Activated naive CD4-positive, alpha-beta T cell treated with anti-CD3 and anti-CD28 coated beads, Interleukin-2, amount 50 U/mL, for 72 hours (primary cell): ENCODE measurements around the gene C9orf50. TPM values are rescaled to one million over a fixed set of nuclear protein-coding genes. Genes with fewer than 3 reads are reported as not detected.
A peak's percentile ranks its signal among the peaks of the same experiment; 100 is the strongest.

ENCODE experiments used
- ATAC-seq, 2 donors: fragments of 150-1000 bp; cut with Tn5 transposase; 2 replicates each; pipeline ENCODE4 v1.10.0; 2021; ENCODE audit warnings: mild to moderate bottlenecking in 2 of 2, moderate library complexity in 2 of 2
- DNase-seq, 2 donors: peaks; one replicate each; pipeline ENCODE4 v3.0.0; 2021 to 2022; ENCODE audit warnings: low spot score in 2 of 2
- H3K27ac Mint-ChIP-seq, 2 donors: one replicate each; pipeline ENCODE4 v1.8.0; 2022; ENCODE audit warnings: mild to moderate bottlenecking in 2 of 2, mixed read lengths in 2 of 2
- H3K36me3 Mint-ChIP-seq, 2 donors: one replicate each; pipeline ENCODE4 v1.8.0; 2022; ENCODE audit warnings: mixed read lengths in 2 of 2
- H3K9me3 Mint-ChIP-seq, 2 donors: one replicate each; pipeline ENCODE4 v1.8.0; 2022; ENCODE audit warnings: mixed read lengths in 2 of 2
- total RNA-seq, 2 donors: library from RNA; stranded (reverse); gene quantifications; one replicate each; pipeline ENCODE4 v1.2.3, GENCODE V29; 2022

Gene C9orf50
- total RNA-seq, 2 donors from 2014 or later = 0.41 TPM; not detected in 1

DNA sequence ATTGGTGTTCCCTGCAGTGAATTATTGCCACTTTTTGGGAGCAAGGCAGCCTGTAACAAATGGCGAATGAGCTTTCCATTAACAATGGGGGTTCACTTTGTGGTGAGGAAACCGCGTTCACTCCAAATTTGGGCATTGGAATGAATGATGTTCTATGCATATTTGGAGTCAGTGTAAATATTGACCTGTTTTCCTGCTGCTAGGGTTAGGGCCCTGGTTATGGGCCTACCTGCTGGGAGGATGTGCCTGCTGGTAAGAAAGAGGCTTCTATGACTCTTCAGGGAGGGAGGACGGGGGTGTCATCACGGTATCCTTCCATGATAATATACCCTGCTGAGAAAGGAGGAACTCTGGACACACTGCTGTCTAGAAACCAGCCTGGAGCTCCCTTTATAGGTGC, 29.0 kb downstream of the C9orf50 start:
- ATAC-seq (no peak), DNase-seq (no peak)
- H3K27ac Mint-ChIP-seq = no peak overlapping the region
- no peaks in the 10 kb centered on the region for H3K9me3 Mint-ChIP-seq
- H3K36me3 Mint-ChIP-seq = no peaks in the 10 kb centered on the region

DNA sequence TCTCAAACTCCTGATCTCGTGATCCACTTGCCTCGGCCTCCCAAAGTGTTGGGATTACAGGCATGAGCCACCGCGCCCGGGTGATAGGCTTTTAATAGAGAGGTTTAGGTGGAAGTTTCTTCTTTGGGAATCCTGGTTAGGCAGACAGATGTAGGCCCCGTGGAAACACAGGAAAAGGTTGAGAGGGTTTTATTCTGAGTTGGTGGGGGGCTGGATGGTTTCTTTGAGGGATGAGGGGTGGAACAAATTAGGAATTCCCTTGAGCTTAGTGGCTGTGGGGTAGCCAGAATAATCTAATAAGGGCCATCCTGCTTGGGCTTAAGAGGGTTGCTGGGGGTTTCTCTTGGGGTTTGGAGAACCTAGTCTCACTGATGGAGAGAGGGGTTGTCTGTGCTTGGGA, 30.4 kb downstream of the C9orf50 start:
- no peak for ATAC-seq
- no peaks in the 10 kb centered on the region for H3K36me3 Mint-ChIP-seq
- no peaks in the 10 kb centered on the region for H3K9me3 Mint-ChIP-seq
- no peak overlapping the region for H3K27ac Mint-ChIP-seq
- no peak for DNase-seq

DNA sequence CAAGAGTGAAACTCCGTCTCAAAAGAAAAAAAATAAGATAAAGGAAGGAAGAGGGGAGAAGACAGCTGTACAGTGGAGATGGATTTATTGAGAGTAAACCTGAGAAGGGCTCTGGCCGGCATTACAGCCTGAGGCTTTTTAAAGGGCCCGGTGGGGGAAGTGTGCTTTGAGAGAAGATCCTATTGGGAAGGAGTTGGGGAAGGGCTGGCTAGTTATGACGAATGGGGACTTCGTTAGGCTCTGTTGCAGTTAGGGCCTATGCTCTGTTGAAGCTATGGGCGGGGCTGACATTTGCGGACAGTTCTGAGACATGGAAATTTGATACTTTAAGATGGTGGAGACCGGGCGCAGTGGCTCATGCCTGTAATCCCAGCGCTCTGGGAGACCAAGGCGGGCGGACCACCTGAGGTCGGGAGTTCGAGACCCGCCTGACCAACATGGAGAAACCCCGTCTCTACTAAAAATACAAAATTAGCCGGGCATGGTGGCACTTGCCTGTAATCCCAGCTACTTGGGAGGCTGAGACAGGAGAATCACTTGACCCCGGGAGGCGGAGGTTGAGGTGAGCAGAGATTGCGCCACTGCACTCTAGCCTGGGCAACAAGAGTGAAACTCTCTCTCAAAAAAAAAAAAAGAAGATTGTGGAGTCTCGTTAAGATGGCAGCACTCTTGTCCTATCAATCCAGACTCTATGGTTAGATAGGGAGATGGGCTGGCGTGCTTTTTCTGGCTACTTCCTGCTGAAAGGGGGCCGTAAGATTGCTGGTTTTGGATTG, 33.2 kb downstream of the C9orf50 start:
- peak overlapping the region in 1 of 2 donors; percentile 74 for H3K27ac Mint-ChIP-seq

DNA sequence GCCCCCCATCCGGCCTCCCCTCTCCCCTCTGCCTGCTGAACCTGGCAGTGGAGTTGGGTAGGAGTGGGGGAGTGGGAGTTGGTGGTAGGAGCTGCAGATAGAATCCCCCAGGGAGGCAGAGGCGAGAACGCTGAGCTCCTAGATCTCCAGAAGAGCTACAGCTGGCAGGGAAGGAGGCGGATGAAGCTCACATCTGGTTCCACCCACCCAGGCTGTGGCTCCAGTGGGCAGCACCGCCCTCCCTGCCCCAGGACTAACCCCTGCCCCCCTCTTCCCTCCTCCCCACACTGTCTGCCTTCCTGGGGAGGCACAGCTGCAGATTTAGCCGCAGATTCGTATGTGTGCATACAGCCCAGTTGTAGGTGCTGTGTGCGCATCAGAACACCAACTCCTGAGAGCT, 34.2 kb downstream of the C9orf50 start:
- DNase-seq (no peak), ATAC-seq (no peak)
- H3K9me3 Mint-ChIP-seq = peaks cover 6% of the 10 kb centered on the region in 2 donors
- peaks cover 0 to 5% of the 10 kb centered on the region in 2 donors for H3K36me3 Mint-ChIP-seq
- peak overlapping the region; percentile 22 to 74 for H3K27ac Mint-ChIP-seq

More for the DNA sequence above, 33.2 kb downstream of the C9orf50 start:
- peaks cover 0 to 5% of the 10 kb centered on the region in 2 donors for H3K36me3 Mint-ChIP-seq
- no peak for DNase-seq
- ATAC-seq = no peak
- peaks cover 6% of the 10 kb centered on the region in 2 donors for H3K9me3 Mint-ChIP-seq

DNA sequence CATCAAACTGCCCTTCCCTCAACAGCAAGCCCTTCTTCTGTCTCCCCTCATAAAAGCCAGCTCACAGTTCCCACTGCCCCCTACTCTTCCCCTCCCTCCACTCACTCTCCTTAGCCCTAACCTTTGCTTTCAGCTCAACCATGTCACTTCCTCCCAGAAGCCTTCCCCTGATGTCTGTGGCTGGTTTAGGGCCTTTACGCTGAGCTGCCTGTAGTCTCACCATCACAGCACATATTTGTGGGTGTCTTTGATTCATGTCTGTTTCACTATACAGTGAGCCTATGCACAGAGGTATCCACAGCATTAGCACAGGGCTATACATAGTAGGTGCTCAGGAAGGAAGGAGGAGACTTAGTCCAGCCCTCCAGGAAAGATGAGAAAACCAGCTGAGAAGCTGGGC, 34.7 kb downstream of the C9orf50 start:
- Mint-ChIP-seq H3K36me3 (peaks cover 0 to 5% of the 10 kb centered on the region in 2 donors), H3K27ac (peak overlapping the region in 1 of 2 donors; percentile 74), H3K9me3 (peaks cover 6% of the 10 kb centered on the region in 2 donors)
- peak in 1 of 2 donors; percentile 60 for ATAC-seq
- no peak for DNase-seq

DNA sequence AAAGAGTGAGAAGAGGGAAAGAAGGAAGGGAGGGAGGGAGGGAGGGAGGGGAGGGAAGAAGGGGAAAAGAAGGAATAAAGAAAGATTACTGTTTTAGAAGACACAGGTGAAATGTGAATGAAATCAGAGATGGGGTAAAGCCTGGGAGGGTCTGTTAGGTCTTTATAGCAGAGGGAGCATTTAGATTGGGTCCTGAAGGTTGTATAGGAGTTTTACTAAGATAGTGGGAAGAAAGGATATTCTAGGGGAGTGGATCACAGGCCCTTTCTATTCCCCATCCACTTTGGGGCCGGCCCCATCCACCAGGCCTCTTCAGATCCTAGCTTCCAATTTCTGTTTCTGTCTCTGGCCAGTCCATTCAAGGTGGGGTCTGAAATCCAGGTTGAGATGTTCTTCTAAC, 35.5 kb downstream of the C9orf50 start:
- Mint-ChIP-seq H3K27ac (peak overlapping the region in 1 of 2 donors; percentile 83), H3K9me3 (peaks cover 6% of the 10 kb centered on the region in 2 donors), H3K36me3 (peaks cover 0 to 5% of the 10 kb centered on the region in 2 donors)
- no peak for DNase-seq
- ATAC-seq = no peak

DNA sequence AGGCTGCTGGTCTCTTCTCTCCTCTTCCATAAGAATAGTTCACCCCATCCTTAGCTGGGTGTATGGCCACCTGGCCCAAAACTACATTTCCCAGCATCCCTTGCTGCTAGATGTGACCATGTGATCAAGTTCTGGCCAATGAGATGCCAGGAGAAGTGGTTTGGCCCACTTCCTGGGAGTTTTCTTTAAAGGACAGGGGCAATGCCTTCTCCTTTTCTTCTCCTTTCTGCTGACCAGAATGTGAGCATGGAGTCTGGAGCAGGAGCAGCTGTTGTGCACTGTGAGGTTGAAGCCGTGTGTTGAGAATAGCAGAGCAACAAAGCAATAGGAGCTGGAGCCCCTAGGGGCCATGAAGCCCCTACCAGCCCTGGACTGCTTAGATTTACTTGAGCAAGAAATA, 36.8 kb downstream of the C9orf50 start:
- Mint-ChIP-seq H3K9me3 (peaks cover 6% of the 10 kb centered on the region in 2 donors), H3K27ac (peak overlapping the region in 1 of 2 donors; percentile 83), H3K36me3 (peaks cover 0 to 5% of the 10 kb centered on the region in 2 donors)
- DNase-seq (peak in 1 of 2 donors; percentile 63), ATAC-seq (peak; percentile 30 to 71)

DNA sequence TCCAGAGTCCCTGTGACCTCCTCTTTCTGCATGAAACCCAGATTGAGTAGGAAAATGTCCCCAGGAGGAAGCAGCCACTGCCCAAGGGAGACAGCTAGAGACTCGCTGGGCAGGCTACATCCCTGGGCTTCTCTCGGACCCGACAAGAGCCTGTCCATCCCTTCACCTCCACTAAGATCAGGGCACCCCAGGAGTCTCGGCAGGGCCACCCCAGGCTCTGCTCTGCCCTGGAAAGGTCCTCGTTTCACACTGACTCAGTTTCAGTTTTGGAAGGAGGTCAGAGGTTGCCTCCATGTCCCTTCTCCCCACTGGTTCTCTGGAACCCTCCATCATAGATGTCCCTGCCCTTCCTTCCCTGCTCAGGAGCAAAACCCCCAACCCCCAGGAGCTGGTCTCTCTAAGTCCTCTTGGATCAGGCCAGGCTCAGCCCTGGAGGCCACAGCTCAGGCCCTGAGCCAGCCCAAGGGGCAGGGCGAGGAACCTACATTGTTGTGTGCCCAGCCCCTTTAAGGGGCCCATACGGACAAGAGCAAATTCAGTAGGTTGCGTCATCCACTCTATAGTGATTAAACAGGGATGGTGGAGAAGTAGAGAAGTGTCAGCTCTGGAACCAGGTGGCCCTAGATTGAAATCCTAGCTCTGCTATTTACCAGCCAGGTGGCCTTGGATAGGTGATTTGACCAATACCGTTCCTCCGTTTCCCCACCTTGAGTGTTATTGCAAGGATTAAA, 37.4 kb downstream of the C9orf50 start:
- peaks cover 0 to 5% of the 10 kb centered on the region in 2 donors for H3K36me3 Mint-ChIP-seq
- DNase-seq = no peak
- peak overlapping the region; percentile 65 to 83 for H3K27ac Mint-ChIP-seq
- ATAC-seq = peak; percentile 32 to 58
- H3K9me3 Mint-ChIP-seq = peaks cover 6% of the 10 kb centered on the region in 2 donors

DNA sequence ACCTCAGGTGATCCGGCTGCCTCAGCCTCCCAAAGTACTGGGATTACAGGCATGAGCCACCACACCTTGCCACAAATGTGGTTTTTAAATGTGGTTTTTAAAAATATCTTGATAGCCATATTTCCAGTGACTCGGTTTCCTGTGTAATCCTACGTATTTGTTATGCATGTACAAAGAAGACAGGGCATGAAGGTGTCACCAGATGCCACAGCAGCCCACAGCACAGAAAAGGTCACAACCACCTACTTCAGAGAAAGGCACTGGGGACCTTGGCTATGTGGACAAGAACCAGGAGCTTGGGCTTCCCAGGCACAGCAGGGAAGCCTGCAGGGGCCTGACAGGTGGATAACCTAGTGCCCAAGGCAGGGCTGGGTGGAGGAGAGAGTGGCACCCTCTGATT, 38.0 kb downstream of the C9orf50 start:
- ATAC-seq (peak; percentile 61 to 86), DNase-seq (no peak)
- Mint-ChIP-seq H3K27ac (peak overlapping the region in 1 of 2 donors; percentile 83), H3K9me3 (peaks cover 6% of the 10 kb centered on the region in 2 donors), H3K36me3 (peaks cover 0 to 5% of the 10 kb centered on the region in 2 donors)

DNA sequence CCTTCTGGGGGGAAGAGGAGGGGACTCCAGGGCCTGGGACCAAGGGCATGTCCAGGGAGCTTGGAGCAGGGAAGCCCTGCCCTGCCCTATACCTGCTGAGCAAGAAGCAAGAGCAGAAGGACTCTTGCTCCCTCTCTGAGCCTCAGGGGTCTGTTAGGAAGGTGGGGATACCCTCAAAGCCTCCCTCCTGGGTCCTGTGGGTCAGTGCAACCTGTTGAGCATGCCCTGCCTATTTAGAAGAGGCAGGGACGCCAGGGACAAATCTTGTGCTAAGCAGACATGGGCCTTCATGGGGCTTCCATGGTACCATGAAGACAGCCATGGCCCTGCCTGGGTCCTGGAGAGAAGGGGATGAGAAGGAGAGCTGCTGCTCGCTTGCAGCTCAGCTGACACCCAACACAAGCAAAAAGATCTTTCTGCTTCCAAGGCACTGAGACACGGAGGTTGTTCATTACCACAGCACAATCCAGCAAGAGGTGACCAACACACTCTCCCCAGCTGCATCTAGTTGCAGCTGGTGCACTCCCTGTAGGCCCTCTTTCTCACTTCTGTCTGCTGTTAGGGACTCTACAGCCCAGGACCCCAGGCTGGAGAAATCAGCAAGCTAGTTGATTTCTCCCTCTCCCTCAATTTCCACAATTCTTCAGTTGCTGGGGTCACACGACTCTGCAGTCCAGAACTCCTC, 39.3 kb downstream of the C9orf50 start:
- peaks cover 0 to 5% of the 10 kb centered on the region in 2 donors for H3K36me3 Mint-ChIP-seq
- ATAC-seq (no peak), DNase-seq (no peak)
- H3K27ac Mint-ChIP-seq = peak overlapping the region in 1 of 2 donors; percentile 83
- H3K9me3 Mint-ChIP-seq = peaks cover 6% of the 10 kb centered on the region in 2 donors

DNA sequence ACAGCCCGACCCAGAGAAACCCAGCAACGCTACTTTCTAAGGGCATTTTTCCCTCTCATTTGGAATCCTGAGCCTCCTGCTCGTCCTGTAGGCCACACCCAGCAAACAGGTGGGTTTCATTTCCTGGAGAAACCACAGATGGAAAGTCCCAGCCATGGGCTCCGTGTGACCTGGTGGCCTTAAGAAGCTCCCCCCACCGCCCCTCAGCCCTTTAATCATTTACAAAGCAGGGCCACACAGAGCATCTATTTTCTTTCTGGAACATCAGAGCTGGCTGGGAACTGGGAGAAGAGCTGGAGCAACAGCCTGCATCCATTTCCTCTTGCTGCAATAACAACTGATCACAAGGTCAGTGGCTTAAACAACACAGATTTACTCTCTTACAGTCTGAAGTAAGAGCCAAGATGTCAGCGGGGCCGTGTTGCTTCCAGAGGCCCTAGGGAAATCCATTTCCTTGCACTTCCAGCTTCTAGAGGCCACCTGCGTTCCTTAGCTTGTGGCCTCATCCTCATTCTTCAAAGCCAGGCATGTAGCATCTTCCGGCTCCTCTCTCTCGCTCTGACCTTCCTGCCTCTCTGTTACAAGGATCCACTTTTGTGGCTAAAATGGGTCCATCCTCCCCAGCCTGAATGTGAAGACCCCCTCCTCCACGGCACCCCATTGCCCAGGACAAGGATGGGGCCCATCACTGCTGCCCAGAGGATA, 40.5 kb downstream of the C9orf50 start:
- Mint-ChIP-seq H3K27ac (peak overlapping the region in 1 of 2 donors; percentile 24), H3K9me3 (peaks cover 6% of the 10 kb centered on the region in 2 donors), H3K36me3 (peaks cover 0 to 5% of the 10 kb centered on the region in 2 donors)
- peak in 1 of 2 donors; percentile 68 for ATAC-seq
- no peak for DNase-seq

DNA sequence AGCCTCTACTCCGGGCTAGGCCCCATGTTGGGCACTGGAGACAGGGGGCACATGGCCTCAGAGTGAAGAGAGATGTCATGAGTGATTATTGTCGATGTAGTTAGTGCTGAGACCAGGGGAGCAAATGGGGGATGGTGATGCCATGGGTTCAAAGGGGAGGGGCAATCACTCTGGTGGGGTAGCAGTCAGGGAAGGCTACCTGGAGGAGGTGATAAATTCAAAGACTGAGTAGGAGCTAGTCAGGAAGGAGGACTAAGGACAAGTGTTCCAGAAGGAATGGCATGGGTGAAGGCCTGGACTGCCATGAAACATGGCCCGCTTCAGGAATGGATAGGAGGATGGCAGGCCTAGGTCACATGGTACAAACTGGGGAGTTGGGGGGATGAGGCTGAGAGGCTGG, 41.6 kb downstream of the C9orf50 start:
- H3K27ac Mint-ChIP-seq = no peak overlapping the region
- peaks cover 2 to 3% of the 10 kb centered on the region in 2 donors for H3K9me3 Mint-ChIP-seq
- ATAC-seq (no peak), DNase-seq (no peak)
- H3K36me3 Mint-ChIP-seq = peaks cover 0 to 3% of the 10 kb centered on the region in 2 donors

DNA sequence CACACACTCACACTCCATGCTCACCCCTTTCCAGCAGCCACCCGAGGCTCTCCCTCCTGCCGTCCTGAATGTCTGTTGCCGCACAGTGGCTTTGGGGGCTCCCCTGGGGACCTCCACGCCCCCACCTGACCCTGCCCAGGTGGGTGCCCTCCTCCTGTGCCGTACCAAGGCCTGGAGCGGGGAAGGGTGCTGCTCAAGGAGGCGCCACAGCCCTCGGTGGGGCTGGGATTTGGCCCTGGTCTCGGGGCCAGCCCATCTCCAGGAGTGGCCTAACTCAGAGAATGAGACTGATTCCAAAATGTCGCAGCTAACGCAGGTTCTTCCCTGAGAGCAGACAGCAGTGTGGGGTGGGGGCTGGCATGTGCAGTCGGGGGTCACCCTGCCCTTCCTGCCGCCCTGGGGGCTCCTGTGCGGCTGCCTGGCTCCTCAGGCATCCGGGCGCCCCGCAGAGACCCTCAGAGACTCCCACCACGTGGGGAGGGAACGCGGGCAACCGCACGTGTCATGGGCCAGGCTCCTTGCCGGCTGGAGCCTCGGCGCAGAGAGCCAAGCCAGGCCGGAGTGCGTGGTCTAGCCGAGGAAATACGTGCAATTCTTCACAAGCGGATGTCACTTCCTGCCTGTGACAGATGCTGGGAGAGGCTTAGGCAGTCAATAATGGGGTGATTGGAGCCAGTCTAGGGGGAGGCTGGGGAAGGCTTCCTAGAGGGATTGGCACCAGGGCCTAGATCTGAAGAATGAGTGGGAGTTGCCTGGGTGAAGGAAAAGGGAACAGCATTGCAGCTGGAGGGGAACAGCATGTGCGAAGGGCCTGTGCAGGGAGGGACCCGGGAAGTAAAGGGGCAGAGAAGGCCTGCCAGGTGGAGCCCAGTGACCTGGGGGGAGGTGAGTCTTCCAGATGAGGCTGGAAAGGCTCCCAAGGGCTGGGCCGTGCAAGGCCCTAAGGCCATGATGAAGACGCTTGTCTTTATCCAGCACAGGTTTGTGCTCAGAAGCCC, 44.1 kb downstream of the C9orf50 start:
- peak overlapping the region in 1 of 2 donors; percentile 45 for H3K27ac Mint-ChIP-seq
- H3K9me3 Mint-ChIP-seq = peaks cover 0 to 8% of the 10 kb centered on the region in 2 donors
- H3K36me3 Mint-ChIP-seq = peaks cover 0 to 7% of the 10 kb centered on the region in 2 donors
- DNase-seq = no peak
- ATAC-seq = peak in 1 of 2 donors; percentile 29

DNA sequence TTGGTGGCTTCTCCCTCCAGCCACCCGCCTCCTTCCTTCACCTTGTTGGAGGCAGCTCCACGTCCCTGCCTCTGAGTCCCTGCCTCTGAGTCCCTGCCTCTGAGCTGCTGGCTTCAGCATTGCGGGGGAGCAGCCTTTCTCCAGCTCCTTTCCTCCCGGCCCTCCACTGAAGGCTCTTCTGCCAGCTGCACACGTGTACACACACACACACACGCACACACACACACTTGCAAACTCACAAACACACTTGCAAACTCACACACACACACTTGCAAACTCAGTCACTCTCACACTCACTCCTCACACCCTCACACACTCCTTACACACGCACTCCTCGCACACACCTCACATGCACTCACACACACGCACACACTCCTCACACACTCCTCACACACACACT, 45.1 kb downstream of the C9orf50 start:
- Mint-ChIP-seq H3K9me3 (peaks cover 0 to 8% of the 10 kb centered on the region in 2 donors), H3K36me3 (peaks cover 0 to 7% of the 10 kb centered on the region in 2 donors), H3K27ac (no peak overlapping the region)
- DNase-seq (no peak), ATAC-seq (no peak)

DNA sequence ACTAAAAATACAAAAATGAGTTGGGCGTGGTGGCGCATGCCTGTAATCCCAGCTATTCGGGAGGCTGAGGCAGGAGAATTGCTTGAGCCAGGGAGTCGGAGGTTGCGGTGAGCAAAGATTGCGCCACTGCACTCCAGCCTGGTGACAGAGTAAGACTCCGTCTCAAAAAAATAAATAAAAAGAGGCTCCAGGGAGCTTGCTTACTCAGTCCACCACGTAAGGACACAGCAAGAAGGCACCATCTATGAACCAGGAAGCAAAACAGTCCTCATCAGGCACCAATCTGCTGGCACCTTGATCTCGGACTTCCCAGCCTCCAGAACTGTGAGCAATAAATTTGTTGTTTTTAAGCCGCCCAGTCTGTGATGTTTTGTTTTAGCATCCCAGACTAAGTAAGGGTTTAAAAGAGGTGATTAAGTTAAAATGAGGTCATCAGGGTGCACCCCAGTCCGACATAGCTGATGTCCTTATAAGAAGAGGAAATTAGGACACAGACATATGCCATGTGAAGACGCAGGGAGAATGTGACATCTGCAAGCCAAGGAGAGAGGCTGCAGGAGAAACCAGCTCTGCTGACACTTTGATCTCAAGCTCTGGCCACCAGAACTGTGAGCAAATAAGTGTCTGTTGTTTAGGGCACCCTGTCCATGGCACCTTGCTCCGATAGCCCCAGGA, 45.9 kb downstream of the C9orf50 start:
- peaks cover 0 to 8% of the 10 kb centered on the region in 2 donors for H3K9me3 Mint-ChIP-seq
- ATAC-seq = no peak

More for the DNA sequence above, 45.9 kb downstream of the C9orf50 start:
- Mint-ChIP-seq H3K27ac (no peak overlapping the region), H3K36me3 (peaks cover 0 to 7% of the 10 kb centered on the region in 2 donors)
- DNase-seq = no peak
